Tibial nerve (tissue), 4 donors: ENCODE data around the gene GLG1. TPM values are rescaled to one million over a fixed set of nuclear protein-coding genes. Genes with fewer than 3 reads are reported as not detected.
A peak's percentile ranks its signal among the peaks of the same experiment; 100 is the strongest.

Source experiments
- DNase-seq, 2 donors: peaks; one replicate each; pipeline ENCODE4 v3.0.0-alpha.2; 2019; ENCODE audit warnings: low spot score in 2 of 2
- H3K27ac ChIP-seq, 4 donors: fragments of 200-600 bp; sonication (generic) in 3 of 4; one replicate each; pipeline ENCODE4 v1.5.1; 2017 to 2019; ENCODE audit warnings: mild to moderate bottlenecking in 1 of 4
- H3K27me3 ChIP-seq, 2 donors: fragments of 200-600 bp; sonication (generic) in 1 of 2; one replicate each; pipeline versions ENCODE4 v1.5.1 to v1.6.0; 2017 to 2019
- H3K36me3 ChIP-seq, 3 donors: fragments of 200-600 bp; sonication (generic); one replicate each; pipeline ENCODE4 v1.5.1; 2018 to 2019
- H3K4me1 ChIP-seq, 4 donors: fragments of 200-600 bp; sonication (generic) in 3 of 4; one replicate each; pipeline ENCODE4 v1.5.1; 2017 to 2019
- H3K4me3 ChIP-seq, 4 donors: fragments of 200-600 bp; sonication (generic) in 3 of 4; one replicate each; pipeline ENCODE4 v1.5.1; 2017 to 2019; ENCODE audit warnings: mild to moderate bottlenecking in 1 of 4, moderate library complexity in 1 of 4
- H3K9me3 ChIP-seq, 4 donors: fragments of 200-600 bp; sonication (generic) in 3 of 4; one replicate each; pipeline ENCODE4 v1.5.1; 2017 to 2019
- EP300 ChIP-seq, 2 donors: sonication (generic); formaldehyde crosslinking; IDR thresholded peaks; one replicate each; pipeline ENCODE4 v1.6.1; 2017; ENCODE audit warnings: antibody characterized with exemption in 2 of 2, mild to moderate bottlenecking in 1 of 2
- POLR2A ChIP-seq, 2 donors: fragments of 450-650 bp; IDR thresholded peaks; one replicate each; pipeline ENCODE4 v1.6.1; 2017; ENCODE audit warnings: antibody characterized with exemption in 2 of 2, mild to moderate bottlenecking in 2 of 2, moderate library complexity in 2 of 2
- WGBS, 2 donors: methylation state at CpG; one replicate each; pipeline ENCODE4 v1.1.5; 2018; 5-methylcytosine and 5-hydroxymethylcytosine counted together
- total RNA-seq, 4 donors: library from RNA; depleted of rRNA; stranded (reverse); fragments of >200 nt; gene quantifications; one replicate each; pipeline ENCODE4 v1.1.0, GENCODE V29; 2016
- TF ChIP-seq, protein P1 (sequence below), 5 experiments: fragments of 200-600 bp in 3 of 5; fragments of 450-650 bp in 2 of 5; sonication (generic) in 3 of 5; IDR thresholded peaks; one replicate each; pipeline ENCODE4 v1.5.1; 2016 to 2019; ENCODE audit warnings: antibody characterized with exemption in 5 of 5, mild to moderate bottlenecking in 3 of 5, moderate library complexity in 2 of 5

GLG1 gene
- total RNA-seq, 4 donors from 2014 or later = 161 to 176 (median 170) TPM

DNA sequence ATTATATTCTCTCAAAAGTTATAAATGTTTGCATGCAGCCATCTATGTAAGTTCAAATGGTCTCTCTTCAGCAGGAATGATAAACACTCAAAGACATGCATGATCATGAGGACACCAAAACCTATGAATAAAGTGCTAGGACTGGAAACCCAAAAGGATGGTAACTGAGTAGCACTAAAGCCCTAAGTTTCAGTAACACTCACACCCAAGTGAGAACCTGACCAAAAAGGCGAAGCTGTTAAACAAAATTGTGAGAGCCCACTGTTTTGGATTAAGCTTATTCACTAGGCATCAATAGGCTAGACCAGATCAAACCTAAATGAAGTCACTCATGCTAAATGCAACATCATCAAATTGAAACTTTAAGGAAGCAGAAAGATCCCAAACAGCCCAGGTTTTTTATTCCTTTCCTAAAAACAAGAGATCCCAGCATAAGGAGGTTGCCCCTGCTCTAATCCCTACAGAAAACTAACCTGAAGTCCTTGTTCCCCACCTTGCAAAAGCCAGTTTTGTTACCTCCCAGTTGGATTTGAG is 42.4 kb downstream of the GLG1 start:
- TF ChIP-seq POLR2A (IDR thresholded peaks at IDR 0.05) = no peak
- TF ChIP-seq EP300 (IDR thresholded peaks at IDR 0.05) = no peak
- TF ChIP-seq, protein P1, sequence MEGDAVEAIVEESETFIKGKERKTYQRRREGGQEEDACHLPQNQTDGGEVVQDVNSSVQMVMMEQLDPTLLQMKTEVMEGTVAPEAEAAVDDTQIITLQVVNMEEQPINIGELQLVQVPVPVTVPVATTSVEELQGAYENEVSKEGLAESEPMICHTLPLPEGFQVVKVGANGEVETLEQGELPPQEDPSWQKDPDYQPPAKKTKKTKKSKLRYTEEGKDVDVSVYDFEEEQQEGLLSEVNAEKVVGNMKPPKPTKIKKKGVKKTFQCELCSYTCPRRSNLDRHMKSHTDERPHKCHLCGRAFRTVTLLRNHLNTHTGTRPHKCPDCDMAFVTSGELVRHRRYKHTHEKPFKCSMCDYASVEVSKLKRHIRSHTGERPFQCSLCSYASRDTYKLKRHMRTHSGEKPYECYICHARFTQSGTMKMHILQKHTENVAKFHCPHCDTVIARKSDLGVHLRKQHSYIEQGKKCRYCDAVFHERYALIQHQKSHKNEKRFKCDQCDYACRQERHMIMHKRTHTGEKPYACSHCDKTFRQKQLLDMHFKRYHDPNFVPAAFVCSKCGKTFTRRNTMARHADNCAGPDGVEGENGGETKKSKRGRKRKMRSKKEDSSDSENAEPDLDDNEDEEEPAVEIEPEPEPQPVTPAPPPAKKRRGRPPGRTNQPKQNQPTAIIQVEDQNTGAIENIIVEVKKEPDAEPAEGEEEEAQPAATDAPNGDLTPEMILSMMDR (IDR thresholded peaks at IDR 0.05) = no peak
- WGBS, 2 donors = 93 to 100% methylated on average over 1 of the region's 1 CpG
- DNase-seq = no peak
- Histone ChIP-seq H3K9me3 (no peaks in the 10 kb centered on the region), H3K4me3 (no peak overlapping the region), H3K27me3 (no peaks in the 10 kb centered on the region), H3K4me1 (peaks cover 0 to 65% (median 3%) of the 10 kb centered on the region in 4 donors), H3K36me3 (no peaks in the 10 kb centered on the region), H3K27ac (no peak overlapping the region)

- H3K4me3 ChIP-seq = no peak overlapping the region
- no peaks in the 10 kb centered on the region for H3K36me3 ChIP-seq
- peaks cover 0 to 63% (median 3%) of the 10 kb centered on the region in 4 donors for H3K4me1 ChIP-seq
- no peak overlapping the region for H3K27ac ChIP-seq
- no peak for DNase-seq
- 81 to 86% methylated on average over 7 of the region's 7 CpGs for WGBS, 2 donors
- no peaks in the 10 kb centered on the region for H3K27me3 ChIP-seq
- H3K9me3 ChIP-seq = no peaks in the 10 kb centered on the region
- peak in 1 of 2 donors; percentile 8 for TF ChIP-seq EP300 (IDR thresholded peaks at IDR 0.05)
- TF ChIP-seq, protein P1 (IDR thresholded peaks at IDR 0.05) = no peak
Measured at GRCh38 chr16:74563828-74564263, 43.1 kb downstream of the GLG1 start.

- no peak for DNase-seq
- H3K27ac ChIP-seq = no peak overlapping the region
- WGBS, 2 donors = 87 to 91% methylated on average over 1 of the region's 1 CpG
- peaks cover 0 to 58% (median 5%) of the 10 kb centered on the region in 4 donors for H3K4me1 ChIP-seq
- H3K9me3 ChIP-seq = no peaks in the 10 kb centered on the region
- no peaks in the 10 kb centered on the region for H3K27me3 ChIP-seq
- TF ChIP-seq EP300 (IDR thresholded peaks at IDR 0.05) (no peak), POLR2A (IDR thresholded peaks at IDR 0.05) (no peak)
- peaks cover 0 to 4% (median 0%) of the 10 kb centered on the region in 3 donors for H3K36me3 ChIP-seq
- H3K4me3 ChIP-seq = no peak overlapping the region
Measured at GRCh38 chr16:74562117-74562516, 44.8 kb downstream of the GLG1 start.

DNA sequence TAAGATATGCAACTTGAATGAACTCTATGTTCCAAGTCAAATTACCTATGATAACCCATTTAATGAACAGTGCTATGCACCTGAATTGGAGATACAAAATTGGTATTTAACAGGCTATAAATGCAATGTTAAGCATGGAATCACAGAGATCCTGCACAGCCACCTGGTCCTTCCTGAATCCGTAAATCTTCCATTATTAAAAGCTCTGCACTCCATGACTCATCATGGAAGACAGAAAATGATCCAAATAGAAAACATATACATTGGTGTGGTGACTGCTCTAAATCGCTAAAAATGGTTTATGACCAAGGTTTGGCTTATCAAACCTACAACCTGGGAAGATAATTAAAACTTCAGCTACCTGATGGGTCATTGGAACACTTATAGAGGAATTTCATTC is 45.3 kb downstream of the GLG1 start:
- Histone ChIP-seq H3K4me3 (no peak overlapping the region), H3K4me1 (peaks cover 0 to 53% (median 5%) of the 10 kb centered on the region in 4 donors), H3K27ac (no peak overlapping the region), H3K36me3 (peaks cover 0 to 4% (median 0%) of the 10 kb centered on the region in 3 donors), H3K27me3 (no peaks in the 10 kb centered on the region), H3K9me3 (no peaks in the 10 kb centered on the region)
- WGBS, 2 donors = 93 to 97% methylated on average over 2 of the region's 2 CpGs
- DNase-seq = no peak
- TF ChIP-seq EP300 (IDR thresholded peaks at IDR 0.05) (no peak), POLR2A (IDR thresholded peaks at IDR 0.05) (no peak)
- TF ChIP-seq, protein P1 (IDR thresholded peaks at IDR 0.05) = no peak

GRCh38 chr16:74560912-74561311 is 46.0 kb downstream of the GLG1 start:
- Histone ChIP-seq H3K36me3 (peaks cover 0 to 4% (median 0%) of the 10 kb centered on the region in 3 donors), H3K27me3 (no peaks in the 10 kb centered on the region), H3K4me3 (no peak overlapping the region), H3K4me1 (peaks cover 0 to 46% (median 5%) of the 10 kb centered on the region in 4 donors), H3K27ac (no peak overlapping the region), H3K9me3 (no peaks in the 10 kb centered on the region)
- no peak for DNase-seq
- TF ChIP-seq, protein P1 (IDR thresholded peaks at IDR 0.05) = no peak
- TF ChIP-seq EP300 (IDR thresholded peaks at IDR 0.05) = no peak
- TF ChIP-seq POLR2A (IDR thresholded peaks at IDR 0.05) = no peak
- WGBS, 2 donors = 87 to 96% methylated on average over 3 of the region's 3 CpGs
